ENCODE measurements around the gene PDGFB. TPM values are rescaled to one million over a fixed set of nuclear protein-coding genes. Genes with fewer than 3 reads are reported as not detected.

Gene PDGFB
- total RNA-seq, 1 experiment from 2014 or later: 78.0 TPM

GRCh38 chr22:39176714-39177455 lies 67.9 kb downstream of the PDGFB start:
- no peak for DNase-seq (ENCODE audit: low read depth, low spot score)
- intact Hi-C loops (cut with micrococcal nuclease; ENCODE audit: unreplicated experiment): no loop called here
- TF ChIP-seq, protein P1, sequence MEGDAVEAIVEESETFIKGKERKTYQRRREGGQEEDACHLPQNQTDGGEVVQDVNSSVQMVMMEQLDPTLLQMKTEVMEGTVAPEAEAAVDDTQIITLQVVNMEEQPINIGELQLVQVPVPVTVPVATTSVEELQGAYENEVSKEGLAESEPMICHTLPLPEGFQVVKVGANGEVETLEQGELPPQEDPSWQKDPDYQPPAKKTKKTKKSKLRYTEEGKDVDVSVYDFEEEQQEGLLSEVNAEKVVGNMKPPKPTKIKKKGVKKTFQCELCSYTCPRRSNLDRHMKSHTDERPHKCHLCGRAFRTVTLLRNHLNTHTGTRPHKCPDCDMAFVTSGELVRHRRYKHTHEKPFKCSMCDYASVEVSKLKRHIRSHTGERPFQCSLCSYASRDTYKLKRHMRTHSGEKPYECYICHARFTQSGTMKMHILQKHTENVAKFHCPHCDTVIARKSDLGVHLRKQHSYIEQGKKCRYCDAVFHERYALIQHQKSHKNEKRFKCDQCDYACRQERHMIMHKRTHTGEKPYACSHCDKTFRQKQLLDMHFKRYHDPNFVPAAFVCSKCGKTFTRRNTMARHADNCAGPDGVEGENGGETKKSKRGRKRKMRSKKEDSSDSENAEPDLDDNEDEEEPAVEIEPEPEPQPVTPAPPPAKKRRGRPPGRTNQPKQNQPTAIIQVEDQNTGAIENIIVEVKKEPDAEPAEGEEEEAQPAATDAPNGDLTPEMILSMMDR (IDR thresholded peaks at IDR 0.05): no peak
- TF ChIP-seq POLR2AphosphoS5 (IDR thresholded peaks at IDR 0.05; ENCODE audit: low read depth, low read length) (no peak), TCF7L2 (IDR thresholded peaks at IDR 0.05; ENCODE audit: low read depth, low read length) (no peak), SIN3A (IDR thresholded peaks at IDR 0.05; ENCODE audit: borderline replicate concordance, insufficient read depth, low read depth, low read length) (no peak)
- TF ChIP-seq, protein P2, sequence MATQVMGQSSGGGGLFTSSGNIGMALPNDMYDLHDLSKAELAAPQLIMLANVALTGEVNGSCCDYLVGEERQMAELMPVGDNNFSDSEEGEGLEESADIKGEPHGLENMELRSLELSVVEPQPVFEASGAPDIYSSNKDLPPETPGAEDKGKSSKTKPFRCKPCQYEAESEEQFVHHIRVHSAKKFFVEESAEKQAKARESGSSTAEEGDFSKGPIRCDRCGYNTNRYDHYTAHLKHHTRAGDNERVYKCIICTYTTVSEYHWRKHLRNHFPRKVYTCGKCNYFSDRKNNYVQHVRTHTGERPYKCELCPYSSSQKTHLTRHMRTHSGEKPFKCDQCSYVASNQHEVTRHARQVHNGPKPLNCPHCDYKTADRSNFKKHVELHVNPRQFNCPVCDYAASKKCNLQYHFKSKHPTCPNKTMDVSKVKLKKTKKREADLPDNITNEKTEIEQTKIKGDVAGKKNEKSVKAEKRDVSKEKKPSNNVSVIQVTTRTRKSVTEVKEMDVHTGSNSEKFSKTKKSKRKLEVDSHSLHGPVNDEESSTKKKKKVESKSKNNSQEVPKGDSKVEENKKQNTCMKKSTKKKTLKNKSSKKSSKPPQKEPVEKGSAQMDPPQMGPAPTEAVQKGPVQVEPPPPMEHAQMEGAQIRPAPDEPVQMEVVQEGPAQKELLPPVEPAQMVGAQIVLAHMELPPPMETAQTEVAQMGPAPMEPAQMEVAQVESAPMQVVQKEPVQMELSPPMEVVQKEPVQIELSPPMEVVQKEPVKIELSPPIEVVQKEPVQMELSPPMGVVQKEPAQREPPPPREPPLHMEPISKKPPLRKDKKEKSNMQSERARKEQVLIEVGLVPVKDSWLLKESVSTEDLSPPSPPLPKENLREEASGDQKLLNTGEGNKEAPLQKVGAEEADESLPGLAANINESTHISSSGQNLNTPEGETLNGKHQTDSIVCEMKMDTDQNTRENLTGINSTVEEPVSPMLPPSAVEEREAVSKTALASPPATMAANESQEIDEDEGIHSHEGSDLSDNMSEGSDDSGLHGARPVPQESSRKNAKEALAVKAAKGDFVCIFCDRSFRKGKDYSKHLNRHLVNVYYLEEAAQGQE (IDR thresholded peaks at IDR 0.05; ENCODE audit: insufficient read depth in 1 of 2, low read depth in 2 of 2, low read length in 1 of 2): no peak
- Histone ChIP-seq H3K36me3 (ENCODE audit: control insufficient read depth, insufficient read depth, low read length) (no peaks in the 10 kb centered on the region), H3K4me1 (ENCODE audit: control insufficient read depth, insufficient read depth, low read length) (peaks cover 57% of the 10 kb centered on the region), H3K27me3 (ENCODE audit: control insufficient read depth, insufficient read depth, low read length) (no peaks in the 10 kb centered on the region), H3K4me3 (ENCODE audit: low read depth in 2 of 2, low read length in 2 of 2) (no peak overlapping the region), H3K27ac (ENCODE audit: low read length) (peak overlapping the region; percentile 97), H3K9me3 (ENCODE audit: control insufficient read depth, insufficient read depth, low read depth, low read length) (no peaks in the 10 kb centered on the region)
- no TSS peak for BruUV-seq (replicated peaks)
- in situ Hi-C loops (cut with HindIII; ENCODE audit: low pct_unique_long_range_greater_than_20kb, low sequenced_read_pairs): no loop called here
- CTCF ChIA-PET: no interaction called here
- POLR2A ChIA-PET: interaction anchor here (0.5 kb wide), 1 partner anchor 10 kb away, joined by 5 read pairs; no protein-coding TSS in a partner anchor
- ATAC-seq: no peak

DNA sequence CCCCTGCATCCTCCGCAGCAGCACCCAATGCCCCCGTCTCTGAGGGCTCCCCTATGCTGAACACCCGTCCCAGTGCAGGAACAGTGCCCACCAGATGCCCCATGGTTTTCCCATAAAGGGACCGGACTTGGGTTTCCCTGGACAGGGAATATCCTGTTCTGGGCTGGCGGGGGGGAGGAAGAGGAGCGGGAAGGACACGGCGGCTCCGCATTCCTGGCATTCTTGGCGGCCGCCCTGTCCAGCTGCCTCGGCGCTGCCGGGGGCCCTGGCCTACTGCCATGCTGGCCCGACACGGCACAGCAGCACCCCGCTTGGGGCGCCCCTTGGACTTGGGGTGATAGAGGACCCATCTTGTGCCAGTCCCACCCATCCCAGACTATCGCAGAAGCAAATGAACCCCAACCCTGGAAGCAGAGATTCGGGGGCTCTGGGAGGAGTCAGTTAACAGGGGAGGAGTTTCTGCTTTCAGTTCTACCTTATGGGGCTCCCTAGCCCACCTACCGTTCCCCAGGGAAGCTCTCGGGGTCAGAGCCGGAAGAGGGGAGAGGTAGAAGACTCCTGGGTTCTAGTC lies 68.6 kb downstream of the PDGFB start:
- intact Hi-C loops (cut with micrococcal nuclease; ENCODE audit: unreplicated experiment) (no loop called here), in situ Hi-C loops (cut with HindIII; ENCODE audit: low pct_unique_long_range_greater_than_20kb, low sequenced_read_pairs) (no loop called here)
- BruUV-seq (replicated peaks): no TSS peak
- no peak overlapping the region for H3K4me3 ChIP-seq (ENCODE audit: low read depth in 2 of 2, low read length in 2 of 2)
- no peaks in the 10 kb centered on the region for H3K9me3 ChIP-seq (ENCODE audit: control insufficient read depth, insufficient read depth, low read depth, low read length)
- ChIA-PET CTCF (no interaction called here), POLR2A (no interaction called here)
- DNase-seq (ENCODE audit: low read depth, low spot score) (no peak), ATAC-seq (peak; percentile 70)
- H3K36me3 ChIP-seq (ENCODE audit: control insufficient read depth, insufficient read depth, low read length): no peaks in the 10 kb centered on the region
- H3K27ac ChIP-seq (ENCODE audit: low read length): peak overlapping the region; percentile 97
- TF ChIP-seq, protein P1 (IDR thresholded peaks at IDR 0.05): no peak
- peak; percentile 30; the same call in 1 of the 2 replicates for TF ChIP-seq TCF7L2 (IDR thresholded peaks at IDR 0.05; ENCODE audit: low read depth, low read length)
- no peaks in the 10 kb centered on the region for H3K27me3 ChIP-seq (ENCODE audit: control insufficient read depth, insufficient read depth, low read length)
- H3K4me1 ChIP-seq (ENCODE audit: control insufficient read depth, insufficient read depth, low read length): peaks cover 63% of the 10 kb centered on the region
